Measurements from ENCODE around the gene PIGU. TPM values are rescaled to one million over a fixed set of nuclear protein-coding genes. Genes with fewer than 3 reads are reported as not detected.

Gene PIGU
- total and polyA plus RNA-seq, 2 of the 13 experiments (the other 11 are each of a cell fraction or from before 2014, with no cell fraction given): 45.5 to 231 TPM

DNA sequence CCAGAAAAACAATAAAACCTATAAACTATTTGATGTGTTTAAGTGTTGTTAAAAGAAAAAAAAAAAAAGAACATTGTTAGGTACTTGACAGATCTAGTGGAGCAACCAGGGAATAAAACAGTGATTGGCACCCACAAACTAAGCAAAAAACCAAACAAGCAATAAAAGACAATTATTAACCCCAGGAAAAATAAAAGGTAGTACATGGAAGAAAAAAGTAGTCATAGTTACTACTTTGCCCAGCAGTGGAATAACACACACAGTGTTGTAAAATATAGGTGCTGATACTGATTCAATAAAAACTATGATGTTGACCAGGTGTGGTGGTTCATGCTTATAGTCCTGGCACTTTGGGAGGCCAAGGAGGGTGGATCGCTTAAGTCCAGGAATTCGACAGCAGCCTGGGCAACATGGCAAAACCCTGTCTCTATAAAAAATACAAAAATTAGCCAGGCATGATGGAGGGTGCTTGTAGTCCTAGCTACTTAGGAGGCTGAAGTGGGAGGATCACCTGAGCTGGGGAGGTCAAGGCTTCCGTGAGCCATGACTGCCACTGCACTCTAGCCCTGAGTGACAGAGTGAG lies 43.9 kb downstream of the PIGU start:
- TF ChIP-seq PAWR (CRISPR knock-in tag; IDR thresholded peaks at IDR 0.05; ENCODE audit: borderline replicate concordance) (0 out of 2 replicates have a peak, but pooled peaks have one; percentile 39), HMGA1 (CRISPR knock-in tag; conservative IDR thresholded peaks at IDR 0.05) (no peak), MAFK (conservative IDR thresholded peaks at IDR 0.05 in 1 of 2, IDR thresholded peaks at IDR 0.05 in 1 of 2; ENCODE audit: low read length in 2 of 2) (no peak), NFIC (IDR thresholded peaks at IDR 0.05; ENCODE audit: low read length) (no peak)
- over 99% methylated on average over 3 of the region's 3 CpGs for whole genome bisulfite sequencing (ENCODE audit: low lambda C conversion rate)
- Histone ChIP-seq H3K79me2 (ENCODE audit: insufficient read depth, low read length) (no peaks in the 10 kb centered on the region), H3K9me3 (ENCODE audit: low read length) (no peaks in the 10 kb centered on the region), H3K27me3 (ENCODE audit: control insufficient read depth in 1 of 2, insufficient read depth in 2 of 2, low read length in 2 of 2) (no peaks in the 10 kb centered on the region), H3K4me1 (ENCODE audit: insufficient read depth, low read length) (peaks cover 37% of the 10 kb centered on the region), H3K4me2 (ENCODE audit: low read depth, low read length) (no peak overlapping the region), H3K36me3 (replicated peaks in 1 of 2; ENCODE audit: control insufficient read depth in 1 of 2, insufficient read depth in 2 of 2, low read length in 2 of 2) (peaks cover 15 to 64% of the 10 kb centered on the region in 2 experiments), H2AFZ (ENCODE audit: low read length) (no peak overlapping the region), H4K20me1 (ENCODE audit: insufficient read depth, low read length) (no peaks in the 10 kb centered on the region), H3K27ac (ENCODE audit: extremely low read length, insufficient read depth, low read length) (no peak overlapping the region), H3K4me3 (replicated peaks in 1 of 3; ENCODE audit: insufficient read depth in 1 of 3, low read depth in 2 of 3, low read length in 3 of 3) (no peak overlapping the region), H3K9ac (ENCODE audit: insufficient read depth, low read depth, low read length) (no peak overlapping the region)
- intact Hi-C loops (cut with micrococcal nuclease; ENCODE audit: unreplicated experiment): no loop called here
- BruUV-seq (replicated peaks): no TSS peak
- DNase-seq (ENCODE audit: low spot score) (no peak), FAIRE-seq (no peak), ATAC-seq (no peak)
- in situ Hi-C loops (cut with HindIII; ENCODE audit: extremely low pct_ligation_motif_present, low pct_unique_long_range_greater_than_20kb): no loop called here
- ChIA-PET POLR2A (interaction anchor here (0.6 to 4.9 kb wide), 3 partner anchors 11 to 71 kb away, joined by 3 to 44 read pairs (median 3); partner anchors contain the start of gene TP53INP2), CTCF (ENCODE audit: low intra/inter-chr PET ratio, low total read pairs) (no interaction called here)

- no peak for FAIRE-seq
Measured at GRCh38 chr20:34629904-34630303, 47.0 kb downstream of the PIGU start.

More at GRCh38 chr20:34629904-34630303, 47.0 kb downstream of the PIGU start:
- no peak overlapping the region for H3K9ac ChIP-seq (ENCODE audit: insufficient read depth, low read depth, low read length)
- H3K27me3 ChIP-seq (ENCODE audit: control insufficient read depth in 1 of 2, insufficient read depth in 2 of 2, low read length in 2 of 2): no peaks in the 10 kb centered on the region
- ChIA-PET CTCF (ENCODE audit: low intra/inter-chr PET ratio, low total read pairs) (no interaction called here), POLR2A (interaction anchor here (1.4 kb wide), 1 partner anchor 74 kb away, joined by 3 read pairs; the partner anchor contains the start of gene TP53INP2)
- no peaks in the 10 kb centered on the region for H4K20me1 ChIP-seq (ENCODE audit: insufficient read depth, low read length)
- no peak overlapping the region for H3K4me3 ChIP-seq (replicated peaks in 1 of 3; ENCODE audit: insufficient read depth in 1 of 3, low read depth in 2 of 3, low read length in 3 of 3)
- peaks cover 11 to 42% of the 10 kb centered on the region in 2 experiments for H3K36me3 ChIP-seq (replicated peaks in 1 of 2; ENCODE audit: control insufficient read depth in 1 of 2, insufficient read depth in 2 of 2, low read length in 2 of 2)
- H3K4me1 ChIP-seq (ENCODE audit: insufficient read depth, low read length): peaks cover 24% of the 10 kb centered on the region
- H3K27ac ChIP-seq (ENCODE audit: extremely low read length, insufficient read depth, low read length): no peak overlapping the region
- in situ Hi-C loops (cut with HindIII; ENCODE audit: extremely low pct_ligation_motif_present, low pct_unique_long_range_greater_than_20kb): no loop called here
- no peak for DNase-seq (ENCODE audit: low spot score)
- TF ChIP-seq, protein P1, sequence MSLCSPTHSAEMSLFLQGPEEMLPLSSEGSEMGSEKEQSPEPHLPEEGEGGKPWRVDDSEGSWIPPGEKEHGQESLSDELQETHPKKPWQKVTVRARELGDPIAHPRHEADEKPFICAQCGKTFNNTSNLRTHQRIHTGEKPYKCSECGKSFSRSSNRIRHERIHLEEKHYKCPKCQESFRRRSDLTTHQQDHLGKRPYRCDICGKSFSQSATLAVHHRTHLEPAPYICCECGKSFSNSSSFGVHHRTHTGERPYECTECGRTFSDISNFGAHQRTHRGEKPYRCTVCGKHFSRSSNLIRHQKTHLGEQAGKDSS (CRISPR knock-in tag; IDR thresholded peaks at IDR 0.05; ENCODE audit: borderline replicate concordance, low read depth): no peak
- TF ChIP-seq, protein P2, sequence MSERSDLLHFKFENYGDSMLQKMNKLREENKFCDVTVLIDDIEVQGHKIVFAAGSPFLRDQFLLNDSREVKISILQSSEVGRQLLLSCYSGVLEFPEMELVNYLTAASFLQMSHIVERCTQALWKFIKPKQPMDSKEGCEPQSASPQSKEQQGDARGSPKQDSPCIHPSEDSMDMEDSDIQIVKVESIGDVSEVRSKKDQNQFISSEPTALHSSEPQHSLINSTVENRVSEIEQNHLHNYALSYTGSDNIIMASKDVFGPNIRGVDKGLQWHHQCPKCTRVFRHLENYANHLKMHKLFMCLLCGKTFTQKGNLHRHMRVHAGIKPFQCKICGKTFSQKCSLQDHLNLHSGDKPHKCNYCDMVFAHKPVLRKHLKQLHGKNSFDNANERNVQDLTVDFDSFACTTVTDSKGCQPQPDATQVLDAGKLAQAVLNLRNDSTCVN (CRISPR knock-in tag; IDR thresholded peaks at IDR 0.05; ENCODE audit: borderline replicate concordance): no peak
- no peaks in the 10 kb centered on the region for H3K9me3 ChIP-seq (ENCODE audit: low read length)
- BruUV-seq (replicated peaks): no TSS peak
- H2AFZ ChIP-seq (ENCODE audit: low read length): no peak overlapping the region
- no peak for ATAC-seq
- intact Hi-C loops (cut with micrococcal nuclease; ENCODE audit: unreplicated experiment): no loop called here
- 96% methylated on average over 1 of the region's 1 CpG for WGBS (ENCODE audit: low lambda C conversion rate)
- H3K79me2 ChIP-seq (ENCODE audit: insufficient read depth, low read length): no peaks in the 10 kb centered on the region
- H3K4me2 ChIP-seq (ENCODE audit: low read depth, low read length): no peak overlapping the region
